HG03442 (cell line): ENCODE measurements around the gene DNPEP.
A peak's percentile ranks its signal among the peaks of the same experiment; 100 is the strongest.

Experiments used
- ATAC-seq: cut with Tn5 transposase; IDR thresholded peaks from one replicate; pipeline ENCODE4 v1.9.1; 2021; ENCODE audit warnings: mild to moderate bottlenecking, moderate library complexity; ENCODE audit not compliant: unreplicated experiment

The DNPEP gene

DNA sequence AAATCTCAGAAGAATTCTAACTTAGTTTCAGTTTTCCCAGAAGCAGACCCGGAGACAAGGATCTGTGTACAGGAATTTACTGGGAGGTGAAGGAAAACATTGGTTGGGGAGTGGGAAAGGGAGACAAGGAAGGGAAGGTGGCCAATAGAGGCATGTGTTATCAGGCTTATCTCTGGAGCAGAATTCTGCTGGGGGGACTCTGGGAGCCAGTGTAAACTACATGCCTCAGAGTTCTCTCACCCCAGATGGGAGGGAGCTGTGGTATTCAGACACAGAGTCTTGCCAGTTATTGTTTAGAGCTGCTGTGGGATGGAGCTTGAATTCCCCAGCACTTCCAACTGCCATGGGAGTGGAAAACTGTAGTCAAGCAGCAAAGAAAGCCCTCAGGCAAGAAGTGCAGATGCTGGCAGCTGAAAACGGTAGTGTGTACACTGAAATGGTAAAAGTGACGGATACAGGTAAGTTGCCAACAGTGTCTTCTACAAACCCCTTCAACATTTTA, 19.0 kb downstream of the DNPEP start:
- ATAC-seq, result no peak

DNA sequence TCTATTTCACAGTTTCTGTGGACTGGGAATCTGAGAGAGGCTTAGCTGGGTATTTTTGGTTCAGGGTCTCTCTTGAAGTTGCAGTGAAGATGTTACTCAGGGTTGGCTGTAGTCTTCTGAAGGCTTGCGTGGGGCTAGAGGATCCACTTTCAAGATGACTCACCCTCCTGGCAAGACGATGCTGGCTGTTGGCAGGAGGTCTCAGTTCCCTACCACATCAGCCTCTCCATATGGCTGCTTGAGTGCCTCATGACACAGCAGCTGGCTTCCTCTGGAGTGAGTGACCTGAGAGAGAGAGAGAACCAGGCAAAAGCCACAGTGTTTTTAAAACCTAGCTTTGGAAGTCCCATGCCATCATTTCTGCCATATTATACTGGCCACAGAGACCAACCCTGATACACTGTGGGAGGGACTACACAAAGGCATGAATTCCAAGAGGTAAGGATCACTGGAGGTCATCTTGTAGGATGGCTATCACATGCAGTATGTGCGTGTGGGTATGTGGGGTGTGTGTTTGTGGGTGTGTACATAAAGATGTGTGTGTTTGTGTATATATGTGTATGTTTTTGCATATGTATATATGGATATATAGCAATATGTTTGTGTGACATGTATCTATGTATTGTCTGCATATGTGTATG, 25.1 kb downstream of the DNPEP start:
- peak; percentile 87 for ATAC-seq

DNA sequence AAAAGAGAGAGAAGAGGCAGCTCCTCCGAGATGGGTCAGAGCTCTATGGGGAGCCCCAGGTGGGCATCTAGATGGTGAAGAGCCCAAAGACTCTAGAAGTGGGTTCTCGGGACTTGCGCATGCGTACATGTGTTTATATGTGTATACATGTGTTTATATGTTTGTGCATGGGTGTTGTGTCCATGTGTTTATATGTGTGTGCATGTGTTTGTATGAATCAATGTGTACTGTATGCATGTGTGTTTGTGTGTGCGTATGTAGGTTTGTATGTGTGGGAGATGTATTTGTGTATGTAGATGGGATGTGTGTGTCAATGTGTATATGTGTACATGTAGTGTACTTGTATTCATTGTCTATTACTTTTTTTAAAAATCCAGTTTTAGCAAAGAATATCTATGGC, 25.6 kb downstream of the DNPEP start:
- ATAC-seq, result no peak

DNA sequence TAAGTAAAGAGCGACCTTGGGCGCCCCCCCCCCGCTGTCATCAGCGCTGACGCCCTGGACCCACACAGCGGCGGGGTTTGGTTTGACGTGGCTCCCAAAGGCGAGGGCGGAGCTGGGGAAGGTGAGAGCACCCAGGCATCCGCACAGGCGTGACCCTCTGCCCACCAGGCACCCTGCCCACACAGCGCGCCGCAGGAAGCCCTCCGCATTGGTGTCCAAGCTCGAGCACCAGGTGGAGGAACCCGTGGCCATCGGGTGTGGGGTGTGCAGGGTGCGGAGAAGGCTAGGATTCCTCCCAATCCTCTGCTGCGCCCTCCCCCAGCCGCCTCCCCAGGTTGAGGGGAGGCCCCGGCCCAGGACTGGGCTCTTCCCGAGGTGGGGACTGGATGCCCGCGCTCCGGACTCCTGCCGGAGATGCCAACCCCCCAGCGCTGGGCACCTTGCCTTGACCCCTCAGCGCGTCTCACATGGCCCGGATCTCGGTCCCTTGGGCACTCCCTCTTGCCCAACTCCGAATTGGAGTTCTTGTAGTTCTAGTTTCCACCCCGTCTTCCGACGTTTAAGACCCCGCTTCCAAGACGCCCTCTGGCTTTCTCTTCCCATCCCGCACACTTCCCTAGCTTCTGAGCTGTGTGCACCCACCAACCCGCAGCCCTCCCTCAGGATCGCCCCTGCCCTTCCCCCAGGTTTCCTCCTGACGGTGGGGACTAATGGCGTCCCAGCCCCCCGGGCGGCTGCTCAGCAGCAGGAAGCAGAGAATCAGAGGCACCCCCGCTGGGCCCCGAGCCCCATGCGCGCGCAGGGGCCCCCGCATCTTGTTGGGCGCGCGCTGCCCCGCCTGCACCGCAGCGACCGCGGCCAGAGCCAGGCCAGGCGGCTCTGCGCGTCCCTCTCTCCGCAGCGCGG, 29.3 kb downstream of the DNPEP start:
- no peak for ATAC-seq

DNA sequence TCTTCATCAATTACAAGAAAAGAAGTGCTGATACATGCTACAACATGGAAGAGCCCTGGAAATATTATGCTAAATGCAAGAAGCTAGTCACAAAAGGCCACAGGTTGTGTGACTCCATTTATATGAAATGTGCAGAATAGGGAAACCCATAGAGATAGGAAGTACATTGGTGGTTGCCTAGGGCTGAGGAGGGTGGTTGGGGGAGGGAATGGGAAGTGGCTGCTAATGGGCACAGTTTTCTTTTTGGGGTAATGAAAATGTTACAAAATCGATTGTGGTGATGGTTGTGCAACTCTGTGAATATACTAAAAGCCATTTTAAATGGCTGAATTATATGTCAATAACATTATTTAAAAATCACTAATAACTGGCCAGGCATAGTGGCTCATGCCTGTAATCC, 30.9 kb downstream of the DNPEP start:
- ATAC-seq, result no peak

DNA sequence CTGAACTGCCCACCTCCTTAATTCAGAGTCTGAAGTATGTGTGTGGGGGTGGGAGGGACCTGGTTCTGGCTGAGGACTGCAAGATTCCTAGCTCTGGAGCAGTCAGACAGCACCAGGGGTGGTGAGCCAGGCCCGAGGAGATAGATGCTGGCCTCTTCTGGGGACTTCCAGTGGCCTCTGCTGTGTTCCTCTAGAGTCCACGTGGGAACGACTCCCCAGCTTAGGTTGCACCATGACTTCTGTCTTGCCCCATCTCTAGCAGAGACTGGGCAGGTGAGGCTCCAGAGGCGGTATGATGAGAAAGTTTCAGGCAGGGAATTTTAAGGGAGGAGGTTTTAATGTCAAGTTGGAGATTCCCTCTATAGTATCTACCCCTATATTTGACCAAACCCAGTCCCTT, 33.1 kb downstream of the DNPEP start:
- ATAC-seq, result no peak

DNA sequence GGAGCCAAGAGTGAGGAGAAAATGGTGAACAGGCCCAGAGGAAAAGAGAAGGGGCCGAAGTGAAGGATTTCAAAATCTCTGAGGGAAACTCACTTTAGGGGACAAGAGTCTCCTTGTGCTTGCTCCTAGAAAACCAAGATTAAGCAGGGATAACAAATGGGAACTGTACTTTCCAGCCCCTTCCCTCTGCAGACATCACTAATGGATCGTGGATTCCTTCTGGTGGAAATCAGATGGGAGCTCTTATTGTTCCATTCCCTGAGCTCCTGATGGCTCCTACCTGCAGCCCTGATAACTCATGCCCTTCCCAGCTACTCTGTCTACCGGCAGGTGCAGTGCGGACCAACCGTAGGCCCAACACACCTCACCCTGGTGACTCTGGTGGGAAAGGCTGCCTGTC, 34.6 kb downstream of the DNPEP start:
- no peak for ATAC-seq

DNA sequence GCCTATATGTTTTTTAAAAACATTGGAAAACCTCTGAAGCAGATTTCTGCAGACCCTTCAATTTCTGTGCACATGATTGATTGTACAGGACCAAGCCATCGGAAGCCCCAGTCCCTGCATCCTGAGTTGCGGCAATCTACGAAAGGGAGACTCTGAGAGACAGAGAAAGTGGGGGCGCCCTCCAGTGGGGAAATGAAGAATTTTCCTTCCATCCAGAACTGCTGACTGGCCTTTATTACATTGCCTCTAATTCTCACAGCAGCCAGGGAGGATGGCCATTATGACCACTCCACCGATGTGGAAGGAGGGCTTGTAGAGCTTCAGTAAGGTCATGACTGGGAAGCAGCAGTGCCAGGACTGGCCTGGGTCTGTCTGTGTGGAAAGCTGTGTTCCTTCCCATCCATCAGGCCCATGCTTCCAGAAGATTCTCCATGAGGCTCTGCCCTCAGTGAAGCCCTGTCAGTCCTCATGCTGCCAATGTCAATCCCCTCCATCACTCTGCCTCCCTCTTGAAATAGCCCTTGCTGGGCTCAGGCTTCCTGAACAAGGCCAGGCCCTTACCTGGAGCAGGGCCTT, 35.2 kb downstream of the DNPEP start:
- peak; percentile 53 for ATAC-seq

DNA sequence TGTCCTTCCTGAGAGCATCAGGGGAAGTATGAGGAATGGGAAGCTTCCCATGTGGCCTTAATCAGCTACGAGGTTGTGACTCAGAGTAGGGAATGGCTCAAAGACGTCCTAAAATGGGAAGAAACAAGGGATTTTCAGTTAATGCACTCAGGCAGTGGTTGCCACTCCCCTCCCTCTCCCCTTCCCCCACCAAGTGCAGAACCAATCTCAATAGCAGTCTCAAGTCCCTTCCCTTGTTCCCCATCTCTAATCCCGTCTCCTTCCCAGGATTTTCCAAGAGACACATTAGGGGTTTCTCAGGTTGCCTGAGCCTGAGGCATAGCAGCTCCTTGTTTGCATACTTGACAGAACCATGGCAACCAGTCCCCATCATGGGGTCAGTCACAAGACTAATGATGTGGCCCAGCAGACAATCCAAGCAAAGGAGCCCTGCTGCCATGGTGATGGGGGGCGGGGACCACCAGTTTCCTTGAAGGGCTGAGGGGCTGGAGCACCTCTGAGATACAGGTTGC, 36.9 kb downstream of the DNPEP start:
- ATAC-seq, result no peak

DNA sequence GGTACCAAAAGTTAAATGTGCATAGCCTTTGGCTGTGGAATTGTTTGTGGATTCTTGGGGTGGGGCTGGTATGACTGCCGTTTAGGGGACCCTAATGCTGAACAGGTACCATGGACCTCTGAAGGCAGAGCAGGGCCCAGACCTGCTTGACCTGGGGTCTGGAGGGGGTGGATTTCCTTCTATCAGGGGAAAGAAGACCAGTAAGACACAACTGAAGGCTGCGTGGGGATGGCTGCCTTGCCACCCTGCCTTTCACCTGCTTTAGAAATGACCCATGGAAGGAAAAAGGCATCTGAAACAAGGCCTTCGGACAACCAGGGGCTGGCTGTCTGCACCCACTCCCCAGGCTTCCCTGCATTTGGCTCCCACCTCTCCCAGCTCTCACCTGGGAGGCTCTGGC, 37.5 kb downstream of the DNPEP start:
- ATAC-seq, result no peak

DNA sequence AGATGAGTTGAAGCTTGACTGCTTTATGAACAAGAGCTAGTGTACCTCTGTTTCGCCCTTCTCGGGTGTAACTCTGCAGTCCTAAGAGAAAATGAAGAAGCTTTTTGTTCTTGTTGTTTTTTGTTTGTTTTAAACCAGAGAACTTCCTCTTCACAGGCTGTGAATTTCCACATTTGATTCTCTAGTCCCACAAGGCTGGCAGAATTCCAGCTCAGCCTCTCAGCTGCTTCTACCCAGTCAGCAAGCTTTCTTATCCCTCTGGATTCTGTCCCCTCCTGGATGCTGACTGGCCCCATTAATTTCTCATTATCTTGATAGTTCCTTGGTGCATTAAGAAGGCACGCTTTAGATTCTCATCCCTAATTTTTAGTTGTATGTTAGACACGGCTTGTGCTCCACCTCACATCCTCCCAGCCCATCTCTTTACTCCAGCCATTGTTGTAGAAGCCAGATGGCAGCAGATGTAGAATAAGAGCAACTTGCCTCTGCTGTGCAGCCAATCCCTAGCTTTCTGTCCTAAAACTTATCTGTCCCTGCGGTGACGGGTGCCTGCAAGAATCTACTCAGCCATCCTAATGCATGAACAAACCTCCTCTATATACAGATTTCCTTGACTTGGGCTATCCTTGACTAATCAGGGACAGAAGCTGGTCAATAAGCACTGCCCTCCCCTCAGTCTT, 42.8 kb downstream of the DNPEP start:
- no peak for ATAC-seq

DNA sequence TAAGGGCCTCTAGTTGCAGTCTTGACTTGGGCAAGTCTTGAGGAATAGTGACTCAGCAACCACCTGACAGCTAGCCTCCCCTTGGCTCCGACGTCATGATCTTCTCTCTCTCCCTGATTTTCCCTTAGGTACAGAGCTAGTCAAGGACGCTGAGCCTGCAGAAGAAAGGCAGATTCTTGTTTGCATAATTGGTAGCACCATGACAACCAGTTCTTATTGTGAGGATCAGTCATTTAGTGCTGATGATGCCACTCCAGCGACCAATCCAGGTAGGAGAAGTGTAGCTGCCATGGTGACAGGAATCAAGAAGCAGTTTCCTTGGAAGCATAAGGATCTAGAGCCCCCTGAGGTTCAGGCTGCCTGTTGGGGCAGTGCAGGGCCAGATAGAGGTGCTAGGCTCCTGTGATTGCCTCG, 52.3 kb downstream of the DNPEP start:
- ATAC-seq, result no peak

DNA sequence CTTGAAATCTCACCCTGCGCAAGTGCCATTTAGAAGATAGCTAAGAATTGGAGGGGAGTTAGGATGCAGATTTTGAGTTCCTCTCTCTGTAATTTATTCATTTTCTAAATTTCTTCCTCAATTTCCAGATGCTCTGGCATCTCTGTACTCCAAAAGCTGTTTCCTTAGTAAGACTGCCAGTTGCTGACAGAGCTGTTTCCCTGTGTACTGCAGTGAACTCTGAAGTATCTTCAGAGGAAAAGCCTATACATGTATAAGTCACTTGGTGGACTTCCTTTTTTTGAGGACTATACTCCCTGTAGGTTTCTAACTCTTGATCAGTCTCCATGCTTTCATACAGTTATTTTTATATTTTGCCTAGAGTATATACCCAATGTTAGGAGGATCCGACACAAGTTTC, 53.6 kb downstream of the DNPEP start:
- ATAC-seq, result no peak

DNA sequence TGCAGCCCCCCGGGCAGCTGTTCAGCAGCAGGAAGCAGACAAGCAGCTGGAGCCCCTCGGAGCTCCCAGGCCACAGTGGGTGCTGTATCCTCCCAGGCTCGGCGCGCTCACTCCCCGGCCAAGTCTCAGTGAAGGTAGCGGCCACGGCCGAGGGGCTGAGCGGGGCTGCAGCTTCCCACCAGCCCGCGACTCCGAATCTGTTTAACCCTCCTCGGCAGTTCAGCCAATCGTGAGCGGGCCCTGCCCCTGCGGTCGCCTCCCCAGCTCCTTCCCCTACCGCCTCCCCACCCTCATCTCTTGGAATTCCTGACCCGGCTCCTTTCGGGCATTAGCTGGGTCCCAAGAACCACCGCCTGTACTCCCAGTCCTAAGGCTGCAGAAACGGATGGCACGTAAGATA, 55.2 kb downstream of the DNPEP start, which contains the start of gene RESP18:
TSS of gene RESP18 (minus strand) at position 203 of the 400 bp plus-strand sequence.
- ATAC-seq, result no peak

DNA sequence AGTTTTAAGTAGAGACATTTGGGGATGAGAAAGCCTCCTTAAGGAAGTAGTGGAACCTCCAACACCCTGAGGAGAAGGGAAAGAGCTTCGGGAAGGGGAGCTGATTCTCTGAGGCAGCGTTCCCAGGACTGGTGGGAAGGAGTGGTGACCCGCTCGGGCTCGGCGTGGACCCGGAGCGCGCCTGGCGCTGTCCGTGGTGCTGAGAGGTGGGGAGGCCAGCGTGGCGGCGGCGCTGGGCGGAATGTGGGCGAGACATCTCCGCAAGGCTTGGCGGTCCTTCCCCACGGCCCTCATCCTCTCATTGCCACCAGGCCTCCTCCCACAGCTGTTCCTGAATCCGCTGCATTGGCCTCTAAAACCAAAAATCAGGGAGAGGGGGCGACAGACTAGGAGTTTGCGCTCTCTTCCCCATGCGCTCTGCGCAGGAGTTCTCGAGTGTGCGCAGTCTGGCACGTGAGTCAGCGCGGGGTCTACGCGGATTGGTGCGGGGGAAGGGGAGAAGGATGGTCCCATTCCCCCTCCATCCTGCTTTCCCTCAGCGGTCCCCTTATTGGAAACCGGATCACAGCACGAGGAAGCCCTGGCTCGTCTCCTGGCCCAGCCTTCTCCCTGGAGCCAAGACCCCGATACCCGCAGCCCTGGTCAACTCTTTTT, 56.0 kb downstream of the DNPEP start:
- no peak for ATAC-seq

DNA sequence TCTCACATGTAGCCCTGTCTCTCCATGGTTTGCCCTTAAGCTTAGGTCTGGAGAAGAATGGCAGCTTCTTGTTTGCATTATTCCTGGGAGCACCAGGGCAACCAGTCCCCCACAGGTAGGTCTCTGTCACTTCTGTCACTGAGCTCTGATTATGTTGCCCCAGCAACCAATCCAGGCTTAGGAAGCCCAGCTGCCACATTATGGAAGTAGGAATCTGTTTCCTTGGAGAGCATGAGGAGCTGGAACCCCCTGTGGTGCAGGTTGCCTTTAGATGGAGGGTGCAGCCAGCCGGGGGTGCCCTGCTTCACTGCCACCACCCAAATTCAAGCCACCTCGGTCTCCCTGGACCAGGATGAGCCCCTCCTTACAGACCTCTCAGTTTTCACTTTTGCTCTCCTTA, 60.0 kb downstream of the DNPEP start:
- ATAC-seq, result no peak

DNA sequence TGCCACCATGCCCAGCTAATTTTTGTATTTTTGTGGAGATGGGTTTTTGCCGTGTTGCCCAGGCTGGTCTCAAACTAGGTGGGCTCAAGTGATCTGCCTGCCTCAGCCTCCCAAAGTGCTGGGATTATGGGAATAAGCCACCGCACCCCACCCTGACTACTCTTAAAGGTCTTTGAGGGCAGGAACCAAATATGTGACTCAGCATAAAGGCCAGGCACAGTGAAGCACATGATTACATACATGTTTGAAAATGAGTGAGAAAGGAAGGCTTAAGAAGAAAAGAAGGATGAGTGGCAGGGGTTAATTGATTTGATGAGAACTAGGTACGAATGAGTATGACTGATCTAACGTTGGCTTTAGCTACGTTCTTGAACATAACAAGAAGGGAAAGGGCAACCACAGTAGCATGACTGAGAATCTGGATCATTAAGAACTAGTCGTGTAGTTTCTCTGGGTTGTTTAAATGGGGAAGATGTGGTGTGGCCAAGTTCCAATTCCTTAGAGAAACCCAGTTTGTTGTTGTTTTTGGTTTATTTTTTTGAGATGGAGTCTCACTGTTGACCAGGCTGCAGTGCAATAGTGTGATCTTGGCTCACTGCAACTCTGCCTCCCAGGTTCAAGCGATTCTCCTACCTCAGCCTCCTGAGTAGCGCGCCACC, 61.9 kb downstream of the DNPEP start:
- no peak for ATAC-seq

DNA sequence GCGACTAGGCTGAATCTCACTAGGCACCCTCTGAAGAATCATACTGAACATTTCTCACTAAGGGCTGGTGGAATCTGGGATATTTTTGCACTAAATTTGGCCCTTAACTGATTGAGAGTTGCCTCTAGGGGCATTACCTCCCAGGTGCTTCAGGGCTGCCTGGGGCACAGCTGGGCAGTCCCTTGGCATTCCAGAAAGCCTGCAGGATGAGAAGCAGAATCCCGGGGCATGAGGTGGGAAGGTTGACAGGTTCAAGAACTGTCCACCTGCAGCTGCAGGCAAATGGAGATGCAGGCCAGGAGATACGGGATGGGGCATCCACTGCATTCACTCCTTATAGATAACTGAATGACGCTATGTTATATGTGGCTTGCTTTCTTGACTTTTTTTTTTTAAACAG, 62.6 kb downstream of the DNPEP start:
- no peak for ATAC-seq

DNA sequence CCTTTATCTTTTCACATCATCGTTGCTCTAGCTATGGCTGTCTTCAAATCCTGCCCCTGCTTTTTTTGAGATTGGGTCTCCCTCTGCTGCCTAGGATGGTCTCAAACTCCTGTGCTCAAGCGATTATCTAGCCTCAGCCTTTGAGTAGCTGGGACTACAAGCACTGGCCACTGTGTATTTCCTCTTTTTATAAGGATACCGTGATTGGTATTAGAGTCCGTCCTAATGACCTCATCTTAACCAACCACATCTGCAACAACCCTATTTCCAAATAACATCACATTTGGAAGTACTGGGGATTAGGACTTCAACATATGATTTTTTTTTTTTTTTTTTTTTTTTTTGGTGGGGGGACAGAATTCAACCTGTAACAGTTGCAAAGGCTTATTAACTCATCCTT, 64.3 kb downstream of the DNPEP start:
- no peak for ATAC-seq
